ENCODE data around the gene FAM107A.

The FAM107A gene

DNA sequence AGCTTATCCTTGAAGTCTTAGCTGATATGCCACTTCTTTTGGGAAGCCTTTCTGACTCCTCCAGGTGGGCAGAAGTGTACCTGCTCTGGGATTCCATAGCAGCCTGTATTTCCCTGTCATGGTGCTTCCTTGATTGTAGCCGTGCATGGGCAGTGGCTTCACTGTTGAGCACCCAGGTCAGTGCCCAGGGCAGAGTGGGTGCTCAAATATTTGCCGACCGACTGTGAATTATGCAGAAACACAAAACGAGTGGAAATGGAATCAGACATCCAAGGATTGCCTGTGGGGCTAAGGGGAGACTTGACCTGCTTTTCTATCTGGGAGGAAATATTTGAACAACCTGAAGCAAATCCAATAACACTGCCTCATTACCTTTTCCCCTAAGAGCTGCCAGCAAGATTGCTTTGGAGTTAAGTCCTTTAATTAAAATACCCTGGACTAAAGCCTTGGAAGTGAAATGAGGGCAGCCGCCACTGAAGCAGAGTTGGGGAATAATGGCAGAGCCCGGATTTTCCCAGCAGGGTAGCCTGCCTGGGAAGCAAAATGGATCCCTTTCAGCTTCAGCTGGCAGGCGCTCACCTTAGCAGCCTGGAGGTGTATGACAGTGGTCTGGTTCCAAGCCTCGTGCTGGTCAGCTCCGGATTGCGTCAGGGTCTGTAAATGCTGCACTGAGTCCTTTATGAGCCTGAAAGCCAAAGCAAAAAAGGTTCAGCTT lies 55.1 kb downstream of the FAM107A start:
- Histone ChIP-seq H4K5ac (ENCODE audit: low read length) (no peak overlapping the region), H3K9ac (ENCODE audit: low read length) (no peak overlapping the region), H2BK5ac (ENCODE audit: low read length) (no peak overlapping the region), H3K56ac (ENCODE audit: low read length) (no peak overlapping the region), H3K27me3 (ENCODE audit: insufficient read depth, low read length, poor library complexity) (no peaks in the 10 kb centered on the region), H2BK15ac (replicated peaks; ENCODE audit: low read depth) (no peak overlapping the region), H3K36me3 (ENCODE audit: control insufficient read depth, insufficient read depth, low read length) (no peaks in the 10 kb centered on the region), H3K18ac (ENCODE audit: low read length) (no peak overlapping the region), H2BK120ac (ENCODE audit: low read depth, low read length) (no peak overlapping the region), H3K79me2 (ENCODE audit: control insufficient read depth, insufficient read depth, low read length) (no peaks in the 10 kb centered on the region), H3K23ac (ENCODE audit: low read length) (no peak overlapping the region), H3K27ac (ENCODE audit: low read depth, low read length) (no peak overlapping the region), H3K4me3 (ENCODE audit: low read length) (no peak overlapping the region), H3K79me1 (ENCODE audit: low read length) (no peaks in the 10 kb centered on the region), H3K4ac (ENCODE audit: low read depth, low read length) (no peak overlapping the region), H4K8ac (ENCODE audit: low read depth, low read length) (no peak overlapping the region), H3K4me1 (ENCODE audit: control insufficient read depth, low read depth, low read length) (peaks cover 12% of the 10 kb centered on the region), H2AK5ac (ENCODE audit: low read length) (no peak overlapping the region), H3K4me2 (ENCODE audit: low read length) (no peak overlapping the region)
- WGBS (ENCODE audit: extremely low coverage, insufficient coverage, low lambda C conversion rate) = no CpG with 5 or more reads among the region's 10 CpGs
- peak; percentile 51 for DNase-seq

DNA sequence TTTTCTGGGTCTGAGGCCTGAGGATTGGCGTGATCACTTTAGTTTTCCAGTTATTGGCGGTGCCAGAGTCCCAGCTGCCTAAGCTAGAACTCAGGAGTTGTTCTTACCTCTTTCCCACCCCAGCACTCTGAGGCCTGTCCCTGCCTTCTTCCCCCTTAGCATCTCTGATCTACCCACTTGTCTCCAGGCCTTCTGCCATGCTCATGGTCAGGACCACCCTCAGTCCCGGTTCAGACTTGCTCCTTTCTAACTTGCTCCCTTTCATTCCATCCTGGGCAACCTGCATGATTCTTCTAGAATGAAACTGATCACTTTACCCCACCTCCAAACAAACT lies 55.9 kb downstream of the FAM107A start:
- Histone ChIP-seq H2BK5ac (ENCODE audit: low read length) (no peak overlapping the region), H3K4ac (ENCODE audit: low read depth, low read length) (no peak overlapping the region), H3K56ac (ENCODE audit: low read length) (no peak overlapping the region), H2AK5ac (ENCODE audit: low read length) (no peak overlapping the region), H3K27ac (ENCODE audit: low read depth, low read length) (no peak overlapping the region), H3K18ac (ENCODE audit: low read length) (no peak overlapping the region), H3K9ac (ENCODE audit: low read length) (no peak overlapping the region), H3K23ac (ENCODE audit: low read length) (no peak overlapping the region), H2BK120ac (ENCODE audit: low read depth, low read length) (no peak overlapping the region), H3K4me3 (ENCODE audit: low read length) (no peak overlapping the region), H3K4me1 (ENCODE audit: control insufficient read depth, low read depth, low read length) (peaks cover 10% of the 10 kb centered on the region), H3K27me3 (ENCODE audit: insufficient read depth, low read length, poor library complexity) (no peaks in the 10 kb centered on the region), H3K4me2 (ENCODE audit: low read length) (no peak overlapping the region), H3K79me1 (ENCODE audit: low read length) (no peaks in the 10 kb centered on the region), H4K8ac (ENCODE audit: low read depth, low read length) (no peak overlapping the region), H2BK15ac (replicated peaks; ENCODE audit: low read depth) (no peak overlapping the region), H3K79me2 (ENCODE audit: control insufficient read depth, insufficient read depth, low read length) (no peaks in the 10 kb centered on the region), H4K5ac (ENCODE audit: low read length) (no peak overlapping the region), H3K36me3 (ENCODE audit: control insufficient read depth, insufficient read depth, low read length) (no peaks in the 10 kb centered on the region)
- no peak for DNase-seq
- no CpG with 5 or more reads among the region's 3 CpGs for WGBS (ENCODE audit: extremely low coverage, insufficient coverage, low lambda C conversion rate)

DNA sequence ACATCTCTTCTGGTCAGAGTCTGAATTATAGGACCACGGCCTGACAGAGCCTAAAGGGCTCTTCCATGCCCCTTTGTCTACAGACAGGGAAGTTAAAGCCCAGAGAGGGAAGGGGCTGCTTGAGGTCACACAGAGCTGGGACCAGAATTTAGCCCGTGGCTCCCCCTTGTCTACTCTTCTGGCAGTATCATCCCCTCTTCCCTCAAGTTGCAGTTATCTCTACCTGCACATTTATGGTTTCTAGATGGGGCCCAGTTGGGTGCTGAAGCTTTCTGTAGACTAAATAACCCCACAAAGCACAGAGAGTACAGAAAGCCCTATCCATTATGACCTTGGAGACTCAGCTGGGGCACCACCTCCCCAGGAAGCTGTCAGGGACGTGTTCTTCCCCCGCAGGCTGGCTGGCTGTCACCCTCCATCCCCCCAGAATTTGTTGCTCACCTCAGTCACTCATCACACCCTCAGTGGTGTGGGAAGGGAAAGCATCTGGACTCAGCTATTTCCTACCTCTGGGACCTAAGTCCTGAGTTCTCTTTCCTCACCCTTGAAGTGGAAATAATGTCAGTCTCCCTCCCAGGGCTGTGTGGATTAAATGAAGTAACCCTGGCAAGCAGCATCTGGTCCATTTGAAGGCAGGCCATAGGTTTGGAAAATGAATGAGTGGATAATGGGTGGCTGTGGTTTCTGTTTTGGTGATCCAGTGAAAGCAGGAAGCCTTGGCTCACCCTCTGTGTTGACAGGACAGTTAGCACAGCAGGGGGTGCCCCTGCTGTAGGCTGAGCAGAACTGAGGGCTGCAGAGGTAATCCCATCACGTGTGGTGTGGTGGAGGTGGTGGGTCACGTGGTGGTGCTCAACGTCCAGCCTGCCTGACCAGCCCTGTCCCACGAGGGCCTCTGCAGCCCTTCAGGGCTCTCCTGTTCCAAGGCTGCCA lies 56.5 kb downstream of the FAM107A start:
- Histone ChIP-seq H4K5ac (ENCODE audit: low read length) (no peak overlapping the region), H3K56ac (ENCODE audit: low read length) (no peak overlapping the region), H3K79me2 (ENCODE audit: control insufficient read depth, insufficient read depth, low read length) (no peaks in the 10 kb centered on the region), H2BK5ac (ENCODE audit: low read length) (no peak overlapping the region), H3K4ac (ENCODE audit: low read depth, low read length) (no peak overlapping the region), H3K79me1 (ENCODE audit: low read length) (no peaks in the 10 kb centered on the region), H3K9ac (ENCODE audit: low read length) (no peak overlapping the region), H3K4me1 (ENCODE audit: control insufficient read depth, low read depth, low read length) (peaks cover 9% of the 10 kb centered on the region), H2AK5ac (ENCODE audit: low read length) (no peak overlapping the region), H3K18ac (ENCODE audit: low read length) (no peak overlapping the region), H3K27me3 (ENCODE audit: insufficient read depth, low read length, poor library complexity) (no peaks in the 10 kb centered on the region), H3K23ac (ENCODE audit: low read length) (no peak overlapping the region), H3K27ac (ENCODE audit: low read depth, low read length) (no peak overlapping the region), H3K4me3 (ENCODE audit: low read length) (no peak overlapping the region), H4K8ac (ENCODE audit: low read depth, low read length) (no peak overlapping the region), H3K36me3 (ENCODE audit: control insufficient read depth, insufficient read depth, low read length) (no peaks in the 10 kb centered on the region), H2BK120ac (ENCODE audit: low read depth, low read length) (no peak overlapping the region), H3K4me2 (ENCODE audit: low read length) (no peak overlapping the region), H2BK15ac (replicated peaks; ENCODE audit: low read depth) (no peak overlapping the region)
- peak; percentile 49 for DNase-seq
- WGBS (ENCODE audit: extremely low coverage, insufficient coverage, low lambda C conversion rate) = no CpG with 5 or more reads among the region's 8 CpGs

- Histone ChIP-seq H4K8ac (ENCODE audit: low read depth, low read length) (no peak overlapping the region), H3K23ac (ENCODE audit: low read length) (no peak overlapping the region), H3K56ac (ENCODE audit: low read length) (no peak overlapping the region), H3K9ac (ENCODE audit: low read length) (no peak overlapping the region), H3K79me2 (ENCODE audit: control insufficient read depth, insufficient read depth, low read length) (no peaks in the 10 kb centered on the region), H3K4me3 (ENCODE audit: low read length) (no peak overlapping the region), H2BK5ac (ENCODE audit: low read length) (no peak overlapping the region), H3K4me2 (ENCODE audit: low read length) (no peak overlapping the region), H4K5ac (ENCODE audit: low read length) (no peak overlapping the region), H2AK5ac (ENCODE audit: low read length) (no peak overlapping the region), H2BK120ac (ENCODE audit: low read depth, low read length) (no peak overlapping the region), H3K18ac (ENCODE audit: low read length) (no peak overlapping the region), H3K27me3 (ENCODE audit: insufficient read depth, low read length, poor library complexity) (no peaks in the 10 kb centered on the region), H3K36me3 (ENCODE audit: control insufficient read depth, insufficient read depth, low read length) (no peaks in the 10 kb centered on the region), H3K4me1 (ENCODE audit: control insufficient read depth, low read depth, low read length) (peaks cover 9% of the 10 kb centered on the region), H3K27ac (ENCODE audit: low read depth, low read length) (no peak overlapping the region), H3K79me1 (ENCODE audit: low read length) (no peaks in the 10 kb centered on the region), H2BK15ac (replicated peaks; ENCODE audit: low read depth) (no peak overlapping the region), H3K4ac (ENCODE audit: low read depth, low read length) (no peak overlapping the region)
- DNase-seq = no peak
- WGBS (ENCODE audit: extremely low coverage, insufficient coverage, low lambda C conversion rate) = no CpG with 5 or more reads among the region's 6 CpGs
Measured at GRCh38 chr3:58519668-58520402, 57.4 kb downstream of the FAM107A start.

DNA sequence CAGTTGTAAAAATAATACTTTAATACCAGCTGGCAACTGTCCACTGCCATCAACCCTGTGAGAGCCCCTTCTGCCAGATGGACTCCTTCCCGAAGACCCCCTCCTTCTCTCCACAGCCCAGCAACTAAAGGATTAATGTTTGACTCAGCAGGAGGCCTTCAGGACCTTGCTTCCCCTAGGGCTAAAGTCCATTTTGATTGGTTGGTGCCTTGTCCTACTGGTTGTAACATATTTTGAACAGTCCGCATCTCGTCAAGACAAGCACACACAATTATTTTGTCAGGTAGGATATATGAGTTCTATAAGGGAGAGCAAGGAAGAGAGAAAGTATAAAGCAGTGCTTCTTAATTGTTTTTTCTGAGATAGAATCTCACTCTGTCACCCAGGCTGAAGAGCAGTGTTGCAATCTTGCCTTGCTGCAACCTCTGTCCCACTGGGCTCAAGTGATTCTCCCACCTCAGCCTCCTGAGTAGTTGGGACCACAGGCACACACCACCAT lies 58.9 kb downstream of the FAM107A start:
- H3K23ac ChIP-seq (ENCODE audit: low read length) = no peak overlapping the region
- no peak overlapping the region for H4K8ac ChIP-seq (ENCODE audit: low read depth, low read length)
- H3K4me3 ChIP-seq (ENCODE audit: low read length) = no peak overlapping the region
- H3K27ac ChIP-seq (ENCODE audit: low read depth, low read length) = no peak overlapping the region
- no peak overlapping the region for H2AK5ac ChIP-seq (ENCODE audit: low read length)
- H3K18ac ChIP-seq (ENCODE audit: low read length) = no peak overlapping the region
- no peaks in the 10 kb centered on the region for H3K27me3 ChIP-seq (ENCODE audit: insufficient read depth, low read length, poor library complexity)
- no peak overlapping the region for H3K56ac ChIP-seq (ENCODE audit: low read length)
- H3K4ac ChIP-seq (ENCODE audit: low read depth, low read length) = no peak overlapping the region
- no peaks in the 10 kb centered on the region for H3K36me3 ChIP-seq (ENCODE audit: control insufficient read depth, insufficient read depth, low read length)
- H4K5ac ChIP-seq (ENCODE audit: low read length) = no peak overlapping the region
- no peaks in the 10 kb centered on the region for H3K79me2 ChIP-seq (ENCODE audit: control insufficient read depth, insufficient read depth, low read length)
- H3K4me1 ChIP-seq (ENCODE audit: control insufficient read depth, low read depth, low read length) = peaks cover 7% of the 10 kb centered on the region
- H2BK15ac ChIP-seq (replicated peaks; ENCODE audit: low read depth) = no peak overlapping the region
- peak; percentile 31 for DNase-seq
- no peak overlapping the region for H2BK120ac ChIP-seq (ENCODE audit: low read depth, low read length)
- no peak overlapping the region for H3K4me2 ChIP-seq (ENCODE audit: low read length)
- WGBS (ENCODE audit: extremely low coverage, insufficient coverage, low lambda C conversion rate) = no CpG with 5 or more reads among the region's 3 CpGs
- H3K9ac ChIP-seq (ENCODE audit: low read length) = no peak overlapping the region
- no peak overlapping the region for H2BK5ac ChIP-seq (ENCODE audit: low read length)
- no peaks in the 10 kb centered on the region for H3K79me1 ChIP-seq (ENCODE audit: low read length)

Data from mesendoderm (in vitro differentiated cells).